OCI-LY3 (cell line): ENCODE results near the gene B3GNT7.

ENCODE experiments used
- H2AFZ ChIP-seq: fragments of 200-600, 300-600 bp; shearing (Covaris generic); 2 replicates; pipeline ENCODE4 v1.6.0; 2014; ENCODE audit warnings: antibody characterized with exemption, low read depth, low read length
- H3K27ac ChIP-seq: fragments of 200-600, 300-600 bp; sonication (generic); 2 replicates; pipeline ENCODE4 v1.5.1; 2014; ENCODE audit warnings: mild to moderate bottlenecking, low read length, moderate library complexity, mixed read lengths
- H3K27me3 ChIP-seq: fragments of 200-600, 300-600 bp; sonication (generic); 2 replicates; pipeline ENCODE4 v1.6.1; 2014; ENCODE audit warnings: low read depth, low read length, mixed read lengths
- H3K36me3 ChIP-seq: fragments of 200-600, 300-600 bp; sonication (generic); replicated peaks from 2 replicates; pipeline ENCODE3; 2014; ENCODE audit warnings: low read depth, low read length, mixed read lengths
- H3K4me1 ChIP-seq: fragments of 300-600, 200-600 bp; sonication (generic); 2 replicates; pipeline ENCODE4 v1.6.1; 2014; ENCODE audit warnings: low read length, mixed read lengths
- H3K4me2 ChIP-seq: fragments of 200-600, 300-600 bp; sonication (generic); 2 replicates; pipeline ENCODE4 v1.6.1; 2014; ENCODE audit warnings: low read length, mixed read lengths
- H3K4me3 ChIP-seq: fragments of 300-600, 200-600 bp; sonication (generic); 2 replicates; pipeline ENCODE4 v1.5.1; 2014; ENCODE audit warnings: antibody characterized with exemption, mild to moderate bottlenecking, low read length, moderate library complexity
- H3K79me2 ChIP-seq: fragments of 300-600, 200-600 bp; shearing (Covaris generic); 2 replicates; pipeline ENCODE4 v1.6.1; 2014; ENCODE audit warnings: mild to moderate bottlenecking, low read length, mixed read lengths
- H3K9ac ChIP-seq: fragments of 300-600, 200-600 bp; shearing (Covaris generic); 2 replicates; pipeline ENCODE4 v1.6.0; 2014; ENCODE audit warnings: mild to moderate bottlenecking, low read length, moderate library complexity
- H3K9me3 ChIP-seq: fragments of 200-600, 300-600 bp; shearing (Covaris generic); 2 replicates; pipeline ENCODE4 v1.6.1; 2014; ENCODE audit warnings: low read length, mixed read lengths; ENCODE audit not compliant: insufficient read depth
- H4K20me1 ChIP-seq: fragments of 200-600, 300-600 bp; sonication (generic); 2 replicates; pipeline ENCODE4 v1.6.1; 2016; ENCODE audit warnings: low read length, mixed read lengths; ENCODE audit not compliant: insufficient read depth
- CTCF ChIP-seq: fragments of 200-600, 300-600 bp; sonication (generic); IDR thresholded peaks from 2 replicates; pipeline ENCODE4 v1.5.1; 2014; ENCODE audit warnings: antibody characterized with exemption, low read length, low read depth
- EZH2phosphoT487 ChIP-seq: fragments of 200-600 bp; shearing (Covaris generic); IDR thresholded peaks from 2 replicates; pipeline ENCODE4 v1.6.1; 2018; ENCODE audit warnings: antibody characterized with exemption, mixed run types, low read depth

Gene B3GNT7

GRCh38 chr2:231433990-231434389 is 38.5 kb downstream of the B3GNT7 start:
- H3K79me2 ChIP-seq = no peaks in the 10 kb centered on the region
- H3K27me3 ChIP-seq = no peaks in the 10 kb centered on the region

GRCh38 chr2:231436957-231437356 is 41.4 kb downstream of the B3GNT7 start:
- H3K4me1 ChIP-seq = no peaks in the 10 kb centered on the region
- no peak overlapping the region for H3K27ac ChIP-seq
- no peak overlapping the region for H3K4me3 ChIP-seq
- H3K9me3 ChIP-seq = no peaks in the 10 kb centered on the region
- H3K4me2 ChIP-seq = no peak overlapping the region
- H3K27me3 ChIP-seq = no peaks in the 10 kb centered on the region
- TF ChIP-seq EZH2phosphoT487 (no peak), CTCF (no peak)
- no peaks in the 10 kb centered on the region for H3K79me2 ChIP-seq
- H4K20me1 ChIP-seq = no peaks in the 10 kb centered on the region
- no peaks in the 10 kb centered on the region for H3K36me3 ChIP-seq
- no peak overlapping the region for H2AFZ ChIP-seq
- no peak overlapping the region for H3K9ac ChIP-seq

More at GRCh38 chr2:231433990-231434389, 38.5 kb downstream of the B3GNT7 start:
- H2AFZ ChIP-seq = no peak overlapping the region
- H3K4me1 ChIP-seq = no peaks in the 10 kb centered on the region
- no peaks in the 10 kb centered on the region for H4K20me1 ChIP-seq
- no peaks in the 10 kb centered on the region for H3K9me3 ChIP-seq
- H3K9ac ChIP-seq = no peak overlapping the region
- no peaks in the 10 kb centered on the region for H3K36me3 ChIP-seq
- TF ChIP-seq EZH2phosphoT487 (no peak), CTCF (no peak)
- no peak overlapping the region for H3K4me3 ChIP-seq
- no peak overlapping the region for H3K4me2 ChIP-seq
- no peak overlapping the region for H3K27ac ChIP-seq

- no peak overlapping the region for H2AFZ ChIP-seq
- H3K9ac ChIP-seq = no peak overlapping the region
- no peaks in the 10 kb centered on the region for H3K79me2 ChIP-seq
- H3K27ac ChIP-seq = no peak overlapping the region
- H3K9me3 ChIP-seq = no peaks in the 10 kb centered on the region
- H4K20me1 ChIP-seq = no peaks in the 10 kb centered on the region
- no peaks in the 10 kb centered on the region for H3K27me3 ChIP-seq
- TF ChIP-seq EZH2phosphoT487 (no peak), CTCF (no peak)
- peaks cover 23% of the 10 kb centered on the region for H3K36me3 ChIP-seq
- no peaks in the 10 kb centered on the region for H3K4me1 ChIP-seq
- H3K4me2 ChIP-seq = no peak overlapping the region
- no peak overlapping the region for H3K4me3 ChIP-seq
These were observed 54.1 kb downstream of the B3GNT7 start for GRCh38 chr2:231449503-231450054.

- H3K9me3 ChIP-seq = no peaks in the 10 kb centered on the region
- H3K79me2 ChIP-seq = no peaks in the 10 kb centered on the region
- no peaks in the 10 kb centered on the region for H4K20me1 ChIP-seq
- H2AFZ ChIP-seq = no peak overlapping the region
- no peak overlapping the region for H3K4me2 ChIP-seq
- H3K27me3 ChIP-seq = no peaks in the 10 kb centered on the region
- no peak overlapping the region for H3K27ac ChIP-seq
- peaks cover 28% of the 10 kb centered on the region for H3K36me3 ChIP-seq
- TF ChIP-seq EZH2phosphoT487 (no peak), CTCF (no peak)
- H3K4me1 ChIP-seq = no peaks in the 10 kb centered on the region
- H3K4me3 ChIP-seq = no peak overlapping the region
- H3K9ac ChIP-seq = no peak overlapping the region
These were observed 55.1 kb downstream of the B3GNT7 start for GRCh38 chr2:231450548-231450989.
